ENCODE measurements around the gene ZFAND3.

DNA sequence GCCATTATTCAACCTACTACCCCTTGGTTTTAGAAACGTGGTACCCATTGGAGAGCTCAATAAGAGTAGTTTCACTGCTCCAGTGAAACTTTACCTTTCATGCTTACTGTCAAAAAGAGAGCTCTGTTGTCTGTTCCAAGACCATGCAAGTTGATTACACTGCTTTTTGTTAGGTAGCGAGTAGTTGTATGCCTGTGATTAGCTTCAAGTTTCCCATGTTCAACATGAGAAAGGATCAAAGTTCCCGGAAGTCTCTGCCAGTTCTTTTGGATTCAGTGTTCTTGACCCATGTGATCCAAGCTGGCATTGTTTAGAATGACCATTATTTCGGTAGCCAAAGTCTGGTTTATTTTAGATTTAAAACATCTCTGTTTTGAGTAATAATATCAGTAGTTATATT, 107.1 kb downstream of the ZFAND3 start:
- TF ChIP-seq GATA2 (IDR thresholded peaks at IDR 0.05; ENCODE audit: low read depth, low read length), result no peak
- no peak for TF ChIP-seq GATA3 (IDR thresholded peaks at IDR 0.05; ENCODE audit: low read depth, low read length)
